BE2C (cell line): ENCODE results near the gene BRD1.

Experiments
- DNase-seq: peaks from one replicate; pipeline ENCODE4 v3.0.0-alpha.2; 2020
- H3K27me3 ChIP-seq: fragments of 250-450 bp; sonication (Bioruptor Pico); 2 replicates; pipeline ENCODE4 v1.5.1; 2020; ENCODE audit warnings: mild to moderate bottlenecking
- H3K36me3 ChIP-seq: fragments of 250-450 bp; sonication (Bioruptor Pico); 2 replicates; pipeline ENCODE4 v1.5.1; 2020; ENCODE audit warnings: mild to moderate bottlenecking
- H3K4me1 ChIP-seq: fragments of 250-450 bp; sonication (Bioruptor Pico); 2 replicates; pipeline ENCODE4 v1.5.1; 2020
- H3K4me3 ChIP-seq: 2 replicates; pipeline ENCODE4 v1.5.1; 2011; ENCODE audit warnings: low read depth, low read length
- H3K9me3 ChIP-seq: fragments of 250-450 bp; sonication (Bioruptor Pico); 2 replicates; pipeline ENCODE4 v1.5.1; 2020
- CTCF ChIP-seq: IDR thresholded peaks from 2 replicates; pipeline ENCODE4 v1.5.1; 2012; ENCODE audit warnings: mild to moderate bottlenecking, low read depth, low read length

Gene BRD1

GRCh38 chr22:49739138-49739537 is 88.5 kb downstream of the BRD1 start:
- Histone ChIP-seq H3K36me3 (no peaks in the 10 kb centered on the region), H3K9me3 (no peaks in the 10 kb centered on the region), H3K4me3 (no peak overlapping the region), H3K27me3 (peaks cover 31% of the 10 kb centered on the region), H3K4me1 (no peaks in the 10 kb centered on the region)
- no peak for TF ChIP-seq CTCF
- DNase-seq: no peak

- no peaks in the 10 kb centered on the region for H3K4me1 ChIP-seq
- H3K27me3 ChIP-seq: peaks cover 37% of the 10 kb centered on the region
- no peak overlapping the region for H3K4me3 ChIP-seq
- no peak for TF ChIP-seq CTCF
- DNase-seq: no peak
- H3K9me3 ChIP-seq: no peaks in the 10 kb centered on the region
- no peaks in the 10 kb centered on the region for H3K36me3 ChIP-seq
Observed at GRCh38 chr22:49738566-49738965, 89.1 kb downstream of the BRD1 start.

- H3K9me3 ChIP-seq: no peaks in the 10 kb centered on the region
- no peaks in the 10 kb centered on the region for H3K36me3 ChIP-seq
- no peak for TF ChIP-seq CTCF
- DNase-seq: no peak
- no peak overlapping the region for H3K4me3 ChIP-seq
- H3K4me1 ChIP-seq: no peaks in the 10 kb centered on the region
- peaks cover 43% of the 10 kb centered on the region for H3K27me3 ChIP-seq
Observed at GRCh38 chr22:49738006-49738405, 89.7 kb downstream of the BRD1 start.

- no peak for DNase-seq
- Histone ChIP-seq H3K4me1 (no peaks in the 10 kb centered on the region), H3K9me3 (no peaks in the 10 kb centered on the region), H3K36me3 (no peaks in the 10 kb centered on the region), H3K4me3 (no peak overlapping the region), H3K27me3 (peaks cover 45% of the 10 kb centered on the region)
- TF ChIP-seq CTCF: no peak
Observed at GRCh38 chr22:49737101-49737551, 90.5 kb downstream of the BRD1 start.

GRCh38 chr22:49736538-49736937 is 91.1 kb downstream of the BRD1 start:
- Histone ChIP-seq H3K9me3 (no peaks in the 10 kb centered on the region), H3K27me3 (peaks cover 45% of the 10 kb centered on the region)
- TF ChIP-seq CTCF: no peak

GRCh38 chr22:49735901-49736421 is 91.7 kb downstream of the BRD1 start:
- no peaks in the 10 kb centered on the region for H3K4me1 ChIP-seq
- H3K4me3 ChIP-seq: no peak overlapping the region
- peaks cover 50% of the 10 kb centered on the region for H3K27me3 ChIP-seq
- H3K9me3 ChIP-seq: no peaks in the 10 kb centered on the region
- no peaks in the 10 kb centered on the region for H3K36me3 ChIP-seq
- no peak for TF ChIP-seq CTCF
- no peak for DNase-seq

More at GRCh38 chr22:49736538-49736937, 91.1 kb downstream of the BRD1 start:
- no peaks in the 10 kb centered on the region for H3K4me1 ChIP-seq
- DNase-seq: no peak
- no peaks in the 10 kb centered on the region for H3K36me3 ChIP-seq
- H3K4me3 ChIP-seq: no peak overlapping the region
